AG04450 (cell line): ENCODE results near the gene IRF2BP1. TPM values are rescaled to one million over a fixed set of nuclear protein-coding genes. Genes with fewer than 3 reads are reported as not detected.
A peak's percentile ranks its signal among the peaks of the same experiment; 100 is the strongest.

Experiments
- CTCF ChIA-PET: fragments of 300-600, 350-600 bp; formaldehyde crosslinking; extraction: SDS; loops from one replicate; lab custom pipeline; 2022; ENCODE audit warnings: antibody characterized with exemption, inconsistent platforms; lab: Charles Lee
- POLR2A ChIA-PET: fragments of 350-600 bp; formaldehyde crosslinking; extraction: SDS; loops from one replicate; lab custom pipeline; 2021; ENCODE audit warnings: antibody characterized with exemption, inconsistent platforms; lab: Yijun Ruan, JAX
- DNase-seq: peaks from one replicate; pipeline ENCODE4 v3.0.0-alpha.2; 2011; ENCODE audit warnings: low read depth, low spot score
- H3K27ac ChIP-seq: one replicate; pipeline ENCODE4 v1.5.1; 2012; ENCODE audit warnings: low read depth, low read length, control low read depth
- H3K27me3 ChIP-seq: one replicate; pipeline ENCODE4 v1.6.0; 2012; ENCODE audit warnings: low read length; ENCODE audit not compliant: control insufficient read depth, insufficient read depth
- H3K4me3 ChIP-seq: 2 replicates; pipeline ENCODE4 v1.5.1; 2011; ENCODE audit warnings: mild to moderate bottlenecking, low read depth, low read length, control low read depth
- H3K9me3 ChIP-seq: 2 replicates; pipeline ENCODE4 v1.5.1; 2012; ENCODE audit warnings: low read length; ENCODE audit not compliant: control insufficient read depth, insufficient read depth
- polyA plus RNA-seq: library from polyadenylated mRNA; depleted of rRNA; stranded (reverse); fragments of >200 nt; gene quantifications from 2 replicates; pipeline ENCODE4 v1.2.3, GENCODE V29; 2011
- TF ChIP-seq, protein P1 (sequence below): IDR thresholded peaks from 2 replicates; pipeline ENCODE4 v1.5.1; 2011; ENCODE audit warnings: low read depth, low read length, control low read depth, inconsistent platforms

IRF2BP1 gene
- polyA plus RNA-seq, 1 experiment: 5.0 TPM

- DNase-seq: no peak
- CTCF ChIA-PET: interaction anchor here (0.6 to 4.2 kb wide), 6 partner anchors 12 to 20 kb away, joined by 4 to 22 read pairs (median 7); no protein-coding TSS in a partner anchor
Observed at GRCh38 chr19:45864629-45865082, 21.3 kb downstream of the IRF2BP1 start.

DNA sequence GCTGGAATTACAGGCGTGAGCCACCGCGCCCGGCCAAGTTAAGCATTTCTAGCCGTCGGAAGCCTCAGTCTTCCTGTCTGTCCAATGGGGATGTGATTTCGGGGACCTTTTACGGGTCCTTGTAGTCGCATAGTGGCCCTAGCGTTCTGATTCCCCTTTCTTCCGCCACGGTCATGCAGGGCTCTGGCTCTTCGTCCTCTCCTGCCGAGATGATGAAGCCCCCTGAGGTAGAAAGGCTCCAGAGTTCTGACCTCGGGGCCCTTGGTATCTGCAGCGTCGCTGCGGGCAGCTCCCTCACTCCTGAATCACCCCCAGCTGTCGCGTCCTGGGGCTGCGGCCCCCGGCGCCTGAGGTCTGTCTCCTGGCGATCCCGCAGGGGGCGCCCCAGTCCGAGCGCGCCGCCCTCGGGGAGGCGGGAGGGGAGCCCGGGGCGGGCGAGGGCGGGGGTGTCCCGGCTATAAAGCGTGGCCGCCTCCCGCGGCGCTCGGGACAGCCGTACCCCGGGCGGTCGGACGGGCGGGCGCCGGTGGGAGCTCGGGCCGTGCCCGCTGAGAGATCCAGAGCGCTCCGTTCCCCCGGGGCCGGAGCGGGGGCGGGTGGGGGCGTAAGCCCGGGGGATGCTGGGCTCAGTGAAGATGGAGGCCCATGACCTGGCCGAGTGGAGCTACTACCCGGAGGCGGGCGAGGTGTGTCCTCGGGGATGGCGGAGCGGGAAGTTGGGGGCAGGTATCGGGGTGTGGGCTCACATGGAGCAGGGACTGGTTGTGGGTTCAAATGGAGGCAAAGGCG, 21.9 kb downstream of the IRF2BP1 start, which contains the start of gene FOXA3:
Gene FOXA3 (plus strand): TSS at position 487 of the 789 bp plus-strand sequence. CDS start 131 bp downstream, at position 618.
- peak within 1 kb of the TSS; percentile 50 for H3K4me3 ChIP-seq
- peaks cover 4% of the 10 kb centered on the region; the same call in 1 of the 2 replicates for H3K9me3 ChIP-seq
- TF ChIP-seq, protein P1, sequence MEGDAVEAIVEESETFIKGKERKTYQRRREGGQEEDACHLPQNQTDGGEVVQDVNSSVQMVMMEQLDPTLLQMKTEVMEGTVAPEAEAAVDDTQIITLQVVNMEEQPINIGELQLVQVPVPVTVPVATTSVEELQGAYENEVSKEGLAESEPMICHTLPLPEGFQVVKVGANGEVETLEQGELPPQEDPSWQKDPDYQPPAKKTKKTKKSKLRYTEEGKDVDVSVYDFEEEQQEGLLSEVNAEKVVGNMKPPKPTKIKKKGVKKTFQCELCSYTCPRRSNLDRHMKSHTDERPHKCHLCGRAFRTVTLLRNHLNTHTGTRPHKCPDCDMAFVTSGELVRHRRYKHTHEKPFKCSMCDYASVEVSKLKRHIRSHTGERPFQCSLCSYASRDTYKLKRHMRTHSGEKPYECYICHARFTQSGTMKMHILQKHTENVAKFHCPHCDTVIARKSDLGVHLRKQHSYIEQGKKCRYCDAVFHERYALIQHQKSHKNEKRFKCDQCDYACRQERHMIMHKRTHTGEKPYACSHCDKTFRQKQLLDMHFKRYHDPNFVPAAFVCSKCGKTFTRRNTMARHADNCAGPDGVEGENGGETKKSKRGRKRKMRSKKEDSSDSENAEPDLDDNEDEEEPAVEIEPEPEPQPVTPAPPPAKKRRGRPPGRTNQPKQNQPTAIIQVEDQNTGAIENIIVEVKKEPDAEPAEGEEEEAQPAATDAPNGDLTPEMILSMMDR: peak; percentile 29
- ChIA-PET CTCF (interaction anchor here (0.6 to 4.2 kb wide), 8 partner anchors 12 to 213 kb away, joined by 4 to 22 read pairs (median 7); no protein-coding TSS in a partner anchor), POLR2A (interaction anchor here (0.6 to 1.3 kb wide), 12 partner anchors 11 to 147 kb away, joined by 3 to 8 read pairs (median 4); partner anchors contain the start of genes CCDC61, DMPK, IRF2BP1 and MYPOP)
- no peak within 1 kb of the TSS for H3K27ac ChIP-seq
- H3K27me3 ChIP-seq: peaks cover 39% of the 10 kb centered on the region
- DNase-seq: no peak

More at GRCh38 chr19:45864629-45865082, 21.3 kb downstream of the IRF2BP1 start:
- POLR2A ChIA-PET: no interaction called here
- TF ChIP-seq, protein P1: no peak
- H3K4me3 ChIP-seq: no peak overlapping the region
- H3K27me3 ChIP-seq: peaks cover 41% of the 10 kb centered on the region
- no peak overlapping the region for H3K27ac ChIP-seq
- peaks cover 4% of the 10 kb centered on the region; the same call in 1 of the 2 replicates for H3K9me3 ChIP-seq

GRCh38 chr19:45863335-45863839, 22.6 kb downstream of the IRF2BP1 start:
- CTCF ChIA-PET: interaction anchor here (1.2 to 4.2 kb wide), 6 partner anchors 13 to 214 kb away, joined by 4 to 22 read pairs (median 7); no protein-coding TSS in a partner anchor
- POLR2A ChIA-PET: interaction anchor here (0.6 to 1.3 kb wide), 13 partner anchors 10 to 147 kb away, joined by 3 to 8 read pairs (median 4); partner anchors contain the start of genes CCDC61, DMPK, IRF2BP1 and MYPOP
- peaks cover 4% of the 10 kb centered on the region; the same call in 1 of the 2 replicates for H3K9me3 ChIP-seq
- TF ChIP-seq, protein P1: no peak
- H3K27ac ChIP-seq: no peak overlapping the region
- H3K4me3 ChIP-seq: peak overlapping the region; percentile 50
- peaks cover 38% of the 10 kb centered on the region for H3K27me3 ChIP-seq
- DNase-seq: no peak

DNA sequence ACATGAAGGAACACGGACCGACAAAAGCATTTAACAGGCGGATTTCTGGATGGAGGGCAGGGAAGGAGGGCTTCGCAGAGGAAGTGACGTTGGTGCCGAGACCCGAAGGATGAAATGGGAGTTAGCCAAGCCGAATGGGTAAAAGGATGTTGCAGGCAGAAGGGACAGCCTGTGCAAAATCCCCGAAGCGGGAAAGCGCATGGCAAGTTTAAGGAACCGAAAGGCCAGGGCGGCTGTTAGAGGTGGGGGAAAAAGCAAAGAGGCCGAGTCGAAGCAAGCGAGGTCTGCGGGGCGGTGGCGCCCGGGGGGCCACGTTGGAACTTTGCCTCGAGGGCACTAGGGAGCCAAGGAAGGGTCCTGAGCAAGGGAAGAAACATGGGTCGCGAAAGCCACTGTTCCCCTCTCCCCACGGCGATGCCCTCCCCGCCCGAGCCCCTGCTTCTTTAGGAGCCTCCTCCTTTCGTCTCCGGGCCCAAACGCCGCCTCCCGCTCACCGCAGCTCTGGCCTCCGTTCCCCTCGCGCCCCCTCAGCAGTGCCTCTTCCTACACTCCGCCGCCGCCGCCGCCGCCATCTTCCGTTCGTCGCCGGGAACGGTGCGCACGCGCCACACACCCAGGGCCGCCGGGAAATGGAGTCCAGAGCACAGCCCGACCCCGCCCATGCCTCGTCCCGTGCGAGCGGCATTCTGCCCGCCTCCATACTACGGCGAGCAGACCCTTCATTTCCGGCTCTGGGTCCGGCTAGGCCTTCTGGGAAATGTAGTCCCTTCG, 23.2 kb downstream of the IRF2BP1 start, which contains the start of gene SYMPK:
Gene SYMPK (minus strand): TSS at position 584 of the 771 bp plus-strand sequence. CDS start 8,652 bp downstream, outside the sequence.
- H3K27me3 ChIP-seq: peaks cover 38% of the 10 kb centered on the region
- H3K27ac ChIP-seq: peak within 1 kb of the TSS; percentile 95
- ChIA-PET CTCF (interaction anchor here (1.3 to 4.2 kb wide), 5 partner anchors 17 to 214 kb away, joined by 4 to 22 read pairs (median 7); no protein-coding TSS in a partner anchor), POLR2A (interaction anchor here (0.6 to 1.3 kb wide), 13 partner anchors 9 to 148 kb away, joined by 3 to 8 read pairs (median 4); partner anchors contain the start of genes CCDC61, DMPK, IRF2BP1 and MYPOP)
- H3K4me3 ChIP-seq: peak within 1 kb of the TSS; percentile 96
- H3K9me3 ChIP-seq: peaks cover 4% of the 10 kb centered on the region; the same call in 1 of the 2 replicates
- peak; percentile 93 for DNase-seq
- TF ChIP-seq, protein P1: no peak
